H1 (cell line): ENCODE measurements around the gene PGLYRP2. TPM values are rescaled to one million over a fixed set of nuclear protein-coding genes. Genes with fewer than 3 reads are reported as not detected.

Source experiments
- SAP30 ChIP-seq: fragments of 300-600 bp; sonication (generic); IDR thresholded peaks from 2 replicates; pipeline ENCODE4 v1.7.1; 2012; ENCODE audit warnings: low read length, moderate library complexity, mild to moderate bottlenecking, inconsistent platforms; ENCODE audit not compliant: insufficient read depth, insufficient replicate concordance
- polyA plus RNA-seq, 7 experiments: library from polyadenylated mRNA; depleted of rRNA in 3 of 7; stranded (reverse) in 5 of 7; unstranded in 2 of 7; fragments of >200 nt in 5 of 7; fragments of 200-250 nt in 2 of 7; gene quantifications; 1 replicate in 5 of 7; 2 replicates in 1 of 7; 4 replicates in 1 of 7; pipeline versions ENCODE4 v1.2.1 to v1.2.3, GENCODE V29; 2011 to 2013; ENCODE audit warnings: missing spikeins in 2 of 7, mixed read lengths in 2 of 7
- total RNA-seq: library from RNA; stranded (reverse); fragmentation: NEBNext Ultra II Directional; extraction: Animal tissue kit (Norgen Biotek cat#: 25700); gene quantifications from 2 replicates; pipeline ENCODE4 v1.2.1, GENCODE V29; 2021

Gene PGLYRP2
- total and polyA plus RNA-seq, 2 of the 8 experiments (the other 6 are each of a cell fraction or from before 2014, with no cell fraction given), result not detected

DNA sequence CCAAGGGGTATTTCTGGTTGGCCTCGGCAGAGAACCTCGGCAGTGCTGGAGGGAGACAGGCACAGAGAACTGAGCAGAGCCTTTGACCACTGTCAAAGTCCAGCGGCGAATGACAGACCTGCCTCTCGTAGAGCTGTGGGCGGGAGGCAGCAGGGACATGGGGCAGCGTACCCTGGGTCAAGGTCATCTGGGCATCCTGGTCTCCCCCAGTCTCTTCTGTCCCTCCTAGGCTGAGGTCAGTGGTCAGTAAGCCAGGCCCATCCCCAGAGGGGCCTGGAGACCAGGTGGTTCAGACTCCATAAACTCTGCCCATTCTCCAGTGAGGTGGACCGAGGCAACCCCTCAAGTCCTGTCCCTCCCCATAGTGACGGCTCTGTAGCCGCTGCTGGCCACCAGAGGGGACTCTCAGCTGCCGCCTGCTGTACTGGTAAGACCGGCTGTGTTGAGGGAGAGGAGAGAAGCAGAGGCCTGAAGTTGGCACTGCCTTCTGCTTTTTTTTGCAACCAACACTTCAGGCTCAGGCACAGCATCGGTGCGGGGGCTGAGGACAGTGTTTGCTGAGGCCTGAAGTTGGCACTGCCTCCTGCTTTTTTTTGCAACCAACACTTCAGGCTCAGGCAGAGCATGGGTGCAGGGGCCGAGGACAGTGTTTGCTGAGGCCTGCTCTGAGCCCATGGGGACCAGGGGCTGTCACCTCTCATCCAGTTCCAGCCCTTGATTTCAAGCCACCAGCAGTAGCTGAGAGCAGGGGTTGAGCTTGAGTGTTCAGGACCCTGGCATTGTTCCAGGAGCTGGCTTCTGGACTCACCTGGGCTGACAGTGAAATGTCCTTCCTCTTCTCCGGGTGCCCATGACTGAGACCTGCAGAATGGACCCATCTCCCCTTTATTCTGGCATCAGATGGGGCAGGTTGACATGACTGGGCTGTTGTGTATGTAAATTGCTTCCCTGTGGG is at the start of gene PGLYRP2 (continued):
- TF ChIP-seq SAP30, result no peak
- TF ChIP-seq, all 59 proteins: peak for 0
